Measurements from ENCODE around the gene KCNQ1OT1.

DNA sequence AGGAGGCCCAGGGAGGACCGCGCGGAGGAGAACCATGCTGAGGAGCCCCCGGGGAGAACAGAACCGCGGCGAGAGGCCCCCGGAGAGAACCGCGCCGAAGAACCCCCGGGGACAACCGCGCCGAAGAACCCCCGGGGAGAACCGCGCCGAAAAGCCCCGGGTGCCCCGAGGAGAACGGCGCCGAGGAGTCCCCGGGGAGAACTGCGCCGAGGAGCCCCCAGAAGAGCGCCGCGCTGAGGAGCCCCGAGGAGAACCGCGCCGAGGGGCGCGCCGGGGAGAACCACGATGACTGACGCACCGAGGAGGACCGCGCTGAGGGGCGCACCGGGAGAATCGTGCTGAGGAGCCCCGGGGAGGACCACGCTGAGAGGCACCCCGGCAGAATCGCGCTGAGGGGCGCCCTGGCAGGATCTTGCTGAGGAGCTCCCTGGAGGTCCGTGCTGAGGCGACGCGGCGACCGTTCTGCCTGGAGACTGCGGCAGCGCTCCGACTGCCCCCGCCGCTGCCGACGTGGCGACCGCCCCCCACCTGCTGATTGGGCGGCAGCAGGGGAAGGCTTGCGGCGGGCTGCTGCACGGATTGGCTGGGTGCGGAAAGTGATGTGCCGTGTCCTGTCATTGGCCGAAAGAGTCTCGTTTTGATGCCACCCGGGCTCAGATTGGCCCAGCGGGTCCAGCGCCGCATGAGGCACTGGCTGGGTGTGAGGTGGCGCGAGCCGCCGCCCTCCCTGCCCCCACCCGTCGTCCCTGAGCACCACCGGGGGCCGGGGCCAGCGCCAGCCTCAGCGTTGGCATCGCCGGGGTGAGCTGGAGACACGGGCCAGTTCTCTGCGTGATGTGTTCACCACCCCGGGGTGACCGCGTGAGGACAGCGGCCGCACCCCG is at the start of gene KCNQ1OT1:
- TF ChIP-seq, protein P1, sequence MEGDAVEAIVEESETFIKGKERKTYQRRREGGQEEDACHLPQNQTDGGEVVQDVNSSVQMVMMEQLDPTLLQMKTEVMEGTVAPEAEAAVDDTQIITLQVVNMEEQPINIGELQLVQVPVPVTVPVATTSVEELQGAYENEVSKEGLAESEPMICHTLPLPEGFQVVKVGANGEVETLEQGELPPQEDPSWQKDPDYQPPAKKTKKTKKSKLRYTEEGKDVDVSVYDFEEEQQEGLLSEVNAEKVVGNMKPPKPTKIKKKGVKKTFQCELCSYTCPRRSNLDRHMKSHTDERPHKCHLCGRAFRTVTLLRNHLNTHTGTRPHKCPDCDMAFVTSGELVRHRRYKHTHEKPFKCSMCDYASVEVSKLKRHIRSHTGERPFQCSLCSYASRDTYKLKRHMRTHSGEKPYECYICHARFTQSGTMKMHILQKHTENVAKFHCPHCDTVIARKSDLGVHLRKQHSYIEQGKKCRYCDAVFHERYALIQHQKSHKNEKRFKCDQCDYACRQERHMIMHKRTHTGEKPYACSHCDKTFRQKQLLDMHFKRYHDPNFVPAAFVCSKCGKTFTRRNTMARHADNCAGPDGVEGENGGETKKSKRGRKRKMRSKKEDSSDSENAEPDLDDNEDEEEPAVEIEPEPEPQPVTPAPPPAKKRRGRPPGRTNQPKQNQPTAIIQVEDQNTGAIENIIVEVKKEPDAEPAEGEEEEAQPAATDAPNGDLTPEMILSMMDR (IDR thresholded peaks at IDR 0.05; ENCODE audit: low read depth, low read length), result no peak; the same call in 1 of the 2 replicates
- TF ChIP-seq EZH2phosphoT487 (IDR thresholded peaks at IDR 0.05; ENCODE audit: low read depth), result no peak

All from OCI-LY3 (cell line).